Mesenchymal stem cell (in vitro differentiated cells and primary cell): ENCODE data around the gene FBP2.

ENCODE experiments used
- DNase-seq: peaks from one replicate; pipeline ENCODE4 v3.0.0-alpha.2; 2013
- H2AFZ ChIP-seq: one replicate; pipeline ENCODE4 v1.6.1; 2013; ENCODE audit warnings: low read depth, mild to moderate bottlenecking, control low read depth, inconsistent platforms, low read length, moderate library complexity
- H2AK5ac ChIP-seq: 2 replicates; pipeline ENCODE4 v1.6.1; 2013; ENCODE audit warnings: low read length, moderate library complexity, mild to moderate bottlenecking, inconsistent platforms; ENCODE audit not compliant: severe bottlenecking
- H2BK120ac ChIP-seq: one replicate; pipeline ENCODE4 v1.6.1; 2013; ENCODE audit warnings: low read depth, mild to moderate bottlenecking, inconsistent platforms, low read length, moderate library complexity
- H2BK12ac ChIP-seq, 2 experiments: one replicate each; pipeline ENCODE4 v1.6.1; 2013; ENCODE audit warnings: inconsistent platforms in 2 of 2, low read length in 2 of 2, mild to moderate bottlenecking in 2 of 2, moderate library complexity in 2 of 2, control low read depth in 1 of 2
- H2BK15ac ChIP-seq: one replicate; pipeline ENCODE4 v1.6.1; 2013; ENCODE audit warnings: mild to moderate bottlenecking, low read depth, inconsistent platforms; ENCODE audit not compliant: poor library complexity, severe bottlenecking
- H2BK5ac ChIP-seq: 2 replicates; pipeline ENCODE4 v1.6.1; 2013; ENCODE audit warnings: low read depth, mild to moderate bottlenecking, low read length, control low read depth, inconsistent platforms; ENCODE audit not compliant: poor library complexity, severe bottlenecking
- H3K14ac ChIP-seq, 2 experiments: one replicate each; pipeline ENCODE4 v1.6.1; 2013; ENCODE audit warnings: inconsistent platforms in 2 of 2, low read length in 2 of 2, control low read depth in 1 of 2, mild to moderate bottlenecking in 1 of 2, moderate library complexity in 1 of 2
- H3K18ac ChIP-seq, 2 experiments: one replicate each; pipeline ENCODE4 v1.6.1; 2013; ENCODE audit warnings: inconsistent platforms in 2 of 2, low read length in 2 of 2, control low read depth in 1 of 2, low read depth in 1 of 2, mild to moderate bottlenecking in 1 of 2
- H3K23ac ChIP-seq, 2 experiments: one replicate each; pipeline ENCODE4 v1.6.1; 2013; ENCODE audit warnings: inconsistent platforms in 2 of 2, low read length in 2 of 2, mild to moderate bottlenecking in 2 of 2, moderate library complexity in 2 of 2, control low read depth in 1 of 2
- H3K27ac ChIP-seq: 2 replicates; pipeline ENCODE4 v1.5.1; 2013; ENCODE audit warnings: mild to moderate bottlenecking, moderate library complexity, low read length, control low read depth, inconsistent platforms; ENCODE audit not compliant: poor library complexity, severe bottlenecking
- H3K27me3 ChIP-seq, 2 experiments: 2 replicates each; pipeline versions ENCODE4 v1.6.1 to v1.7.0; 2013; ENCODE audit warnings: low read length in 2 of 2, mild to moderate bottlenecking in 2 of 2, moderate library complexity in 2 of 2, control low read depth in 1 of 2, inconsistent platforms in 1 of 2; ENCODE audit not compliant: control insufficient read depth in 1 of 2, insufficient read depth in 1 of 2
- H3K36me3 ChIP-seq, 2 experiments: 2 replicates each; pipeline versions ENCODE4 v1.6.1 to v1.7.0; 2013; ENCODE audit warnings: low read length in 2 of 2, control low read depth in 1 of 2, inconsistent platforms in 1 of 2, low read depth in 1 of 2, mild to moderate bottlenecking in 1 of 2; ENCODE audit not compliant: insufficient read depth in 2 of 2, control insufficient read depth in 1 of 2
- H3K4ac ChIP-seq, 2 experiments: one replicate each; pipeline ENCODE4 v1.6.1; 2013; ENCODE audit warnings: inconsistent platforms in 2 of 2, low read length in 2 of 2, mild to moderate bottlenecking in 2 of 2, moderate library complexity in 2 of 2, control low read depth in 1 of 2, low read depth in 1 of 2
- H3K4me1 ChIP-seq: 2 replicates; pipeline ENCODE4 v1.6.1; 2013; ENCODE audit warnings: low read depth, low read length, control low read depth; ENCODE audit not compliant: control insufficient read depth, insufficient read depth
- H3K4me2 ChIP-seq: 2 replicates; pipeline ENCODE4 v1.6.1; 2013; ENCODE audit warnings: low read length, mild to moderate bottlenecking, inconsistent platforms; ENCODE audit not compliant: poor library complexity, severe bottlenecking
- H3K4me3 ChIP-seq, 2 experiments: 2 replicates each; pipeline versions ENCODE4 v1.5.1 to v1.7.0; 2013; ENCODE audit warnings: low read length in 2 of 2, mild to moderate bottlenecking in 2 of 2, control low read depth in 1 of 2, low read depth in 1 of 2; ENCODE audit not compliant: insufficient read depth in 1 of 2
- H3K79me1 ChIP-seq: replicated peaks from 2 replicates; pipeline ENCODE4 v1.6.1; 2013; ENCODE audit warnings: mild to moderate bottlenecking, control low read depth, low read length, inconsistent platforms; ENCODE audit not compliant: poor library complexity, severe bottlenecking
- H3K9ac ChIP-seq: 2 replicates; pipeline ENCODE4 v1.7.0; 2013; ENCODE audit warnings: mild to moderate bottlenecking, low read length, moderate library complexity
- H3K9me3 ChIP-seq: 2 replicates; pipeline ENCODE4 v1.7.0; 2013; ENCODE audit warnings: mild to moderate bottlenecking, low read length; ENCODE audit not compliant: control insufficient read depth
- H4K8ac ChIP-seq: one replicate; pipeline ENCODE4 v1.6.1; 2013; ENCODE audit warnings: inconsistent platforms, mild to moderate bottlenecking, low read length, moderate library complexity
- H4K91ac ChIP-seq: one replicate; pipeline ENCODE4 v1.6.1; 2013; ENCODE audit warnings: mild to moderate bottlenecking, low read length, inconsistent platforms
- WGBS: methylation state at CpG from one replicate; pipeline ENCODE4 v1.1.7; 2013; ENCODE audit warnings: mixed read lengths; 5-methylcytosine and 5-hydroxymethylcytosine counted together

The FBP2 gene

DNA sequence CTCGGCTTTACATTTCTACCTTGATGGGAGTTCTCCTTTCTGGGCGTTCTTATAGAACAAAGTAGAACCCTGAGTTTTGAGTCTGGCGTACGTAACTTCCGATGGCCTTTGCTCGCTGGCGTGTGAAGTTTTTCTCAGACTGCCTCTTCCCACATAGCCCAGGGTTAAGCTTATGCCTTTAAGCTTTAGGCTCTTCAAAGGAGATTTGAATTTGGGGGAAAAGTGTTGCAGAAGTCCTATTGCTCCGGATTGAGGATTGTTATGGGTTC is 13.7 kb upstream of the FBP2 start:
- Histone ChIP-seq H2BK120ac (no peak overlapping the region), H2AK5ac (no peak overlapping the region), H3K27ac (no peak overlapping the region), H3K23ac (no peak overlapping the region), H3K36me3 (no peaks in the 10 kb centered on the region), H3K18ac (no peak overlapping the region), H3K9me3 (no peaks in the 10 kb centered on the region), H4K91ac (no peak overlapping the region), H3K4me3 (no peak overlapping the region), H3K9ac (no peak overlapping the region), H3K4me2 (no peak overlapping the region), H3K27me3 (peaks cover 46 to 48% of the 10 kb centered on the region in 2 experiments), H2BK12ac (no peak overlapping the region), H2BK15ac (no peak overlapping the region), H3K4ac (no peak overlapping the region), H3K4me1 (peaks cover 8% of the 10 kb centered on the region), H2AFZ (no peak overlapping the region), H2BK5ac (no peak overlapping the region), H3K79me1 (no peaks in the 10 kb centered on the region), H4K8ac (no peak overlapping the region), H3K14ac (no peak overlapping the region)
- WGBS, result 96% methylated on average over 8 of the region's 8 CpGs
- no peak for DNase-seq

- H3K36me3 ChIP-seq, result no peaks in the 10 kb centered on the region
- H3K4me2 ChIP-seq, result no peak overlapping the region
- no peak overlapping the region for H3K9ac ChIP-seq
- no peak overlapping the region for H2AK5ac ChIP-seq
- H2BK5ac ChIP-seq, result no peak overlapping the region
- H4K8ac ChIP-seq, result no peak overlapping the region
- H3K9me3 ChIP-seq, result no peaks in the 10 kb centered on the region
- no peak overlapping the region for H2BK12ac ChIP-seq
- H3K27ac ChIP-seq, result no peak overlapping the region
- peaks cover 8% of the 10 kb centered on the region for H3K4me1 ChIP-seq
- peaks cover 46 to 48% of the 10 kb centered on the region in 2 experiments for H3K27me3 ChIP-seq
- no peak overlapping the region for H2BK120ac ChIP-seq
- no peak overlapping the region for H3K23ac ChIP-seq
- no peak overlapping the region for H3K4me3 ChIP-seq
- DNase-seq, result no peak
- H3K18ac ChIP-seq, result no peak overlapping the region
- 94% methylated on average over 22 of the region's 24 CpGs for WGBS
- H3K14ac ChIP-seq, result no peak overlapping the region
- H3K79me1 ChIP-seq, result no peaks in the 10 kb centered on the region
- no peak overlapping the region for H3K4ac ChIP-seq
- no peak overlapping the region for H4K91ac ChIP-seq
- H2BK15ac ChIP-seq, result no peak overlapping the region
- no peak overlapping the region for H2AFZ ChIP-seq
Measured at GRCh38 chr9:94606646-94607422, 13.2 kb upstream of the FBP2 start.

DNA sequence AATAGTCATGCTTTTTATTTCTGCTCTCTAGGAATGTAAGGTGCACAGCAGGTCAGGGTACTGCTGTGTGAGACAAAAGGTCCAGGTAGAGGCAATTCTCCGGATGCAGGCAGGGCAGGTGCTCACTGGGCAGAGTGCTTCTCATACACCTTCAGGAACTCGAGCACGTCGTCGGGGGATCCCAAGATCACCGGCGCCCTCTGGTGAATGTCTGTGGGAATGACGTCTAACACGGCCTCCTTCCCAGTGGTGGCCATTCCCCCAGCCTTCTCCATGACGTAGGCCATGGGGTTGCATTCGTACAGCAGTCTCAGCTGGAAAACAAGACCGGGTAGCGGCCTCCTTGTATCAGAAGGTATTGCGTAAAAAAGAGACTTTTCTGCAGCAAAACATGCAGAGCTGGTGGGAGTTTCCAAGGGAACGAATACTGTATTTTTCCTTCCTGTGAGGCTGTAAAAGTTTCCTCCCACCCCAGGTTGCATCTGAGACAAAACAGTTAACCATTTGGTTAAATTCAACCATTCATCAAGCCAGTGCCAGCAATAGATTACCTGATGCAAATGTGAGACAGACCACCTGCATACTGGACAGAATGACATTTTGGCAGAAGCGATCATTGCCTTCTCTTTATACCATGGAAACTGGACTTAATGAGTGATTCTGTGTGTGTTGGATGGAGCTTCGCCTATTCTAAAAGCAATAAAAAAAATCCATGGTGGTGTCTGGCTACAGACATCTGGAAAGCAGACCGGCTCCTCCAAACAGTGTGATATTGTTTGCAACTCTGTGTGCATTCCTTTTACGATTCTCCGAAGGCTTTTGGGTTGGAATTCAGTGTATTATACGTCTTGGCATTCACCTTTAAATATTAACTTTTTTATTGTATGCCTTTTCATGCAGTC is 9.9 kb upstream of the FBP2 start:
- peak; percentile 90 for DNase-seq
- H3K4me3 ChIP-seq, result no peak overlapping the region
- H3K4ac ChIP-seq, result no peak overlapping the region
- no peak overlapping the region for H2BK12ac ChIP-seq
- no peak overlapping the region for H4K8ac ChIP-seq
- no peak overlapping the region for H2BK5ac ChIP-seq
- peaks cover 8% of the 10 kb centered on the region for H3K4me1 ChIP-seq
- no peak overlapping the region for H2BK120ac ChIP-seq
- H3K9me3 ChIP-seq, result no peaks in the 10 kb centered on the region
- 22% methylated on average over 18 of the region's 21 CpGs for WGBS
- peaks cover 33 to 38% of the 10 kb centered on the region in 2 experiments for H3K27me3 ChIP-seq
- peak overlapping the region; percentile 35 for H3K9ac ChIP-seq
- no peaks in the 10 kb centered on the region for H3K36me3 ChIP-seq
- no peak overlapping the region for H2AFZ ChIP-seq
- H3K27ac ChIP-seq, result peak overlapping the region; percentile 37
- H3K4me2 ChIP-seq, result peak overlapping the region; percentile 70
- no peak overlapping the region for H3K23ac ChIP-seq
- H3K18ac ChIP-seq, result no peak overlapping the region
- no peak overlapping the region for H4K91ac ChIP-seq
- H3K14ac ChIP-seq, result no peak overlapping the region
- no peaks in the 10 kb centered on the region for H3K79me1 ChIP-seq
- H2BK15ac ChIP-seq, result no peak overlapping the region
- no peak overlapping the region for H2AK5ac ChIP-seq

GRCh38 chr9:94602666-94603065 is 9.0 kb upstream of the FBP2 start:
- no peak overlapping the region for H3K9ac ChIP-seq
- no peak overlapping the region for H2AK5ac ChIP-seq
- H2BK120ac ChIP-seq, result no peak overlapping the region
- no peak overlapping the region for H3K4me3 ChIP-seq
- no peak overlapping the region for H4K8ac ChIP-seq
- H3K27me3 ChIP-seq, result peaks cover 31 to 32% of the 10 kb centered on the region in 2 experiments
- WGBS, result 97% methylated on average over 5 of the region's 6 CpGs
- H3K4me2 ChIP-seq, result no peak overlapping the region
- H2BK12ac ChIP-seq, result no peak overlapping the region
- DNase-seq, result no peak
- no peak overlapping the region for H2BK15ac ChIP-seq
- no peaks in the 10 kb centered on the region for H3K36me3 ChIP-seq
- no peak overlapping the region for H3K18ac ChIP-seq
- H3K14ac ChIP-seq, result no peak overlapping the region
- H3K79me1 ChIP-seq, result no peaks in the 10 kb centered on the region
- no peak overlapping the region for H3K4ac ChIP-seq
- H2AFZ ChIP-seq, result no peak overlapping the region
- H4K91ac ChIP-seq, result no peak overlapping the region
- H3K4me1 ChIP-seq, result peaks cover 6% of the 10 kb centered on the region
- no peak overlapping the region for H3K23ac ChIP-seq
- H3K9me3 ChIP-seq, result no peaks in the 10 kb centered on the region
- H3K27ac ChIP-seq, result no peak overlapping the region
- no peak overlapping the region for H2BK5ac ChIP-seq
